ENCODE data around the gene MAST2.

The MAST2 gene

GRCh38 chr1:46065405-46065804 is 262.0 kb downstream of the MAST2 start:
- no peak for DNase-seq (ENCODE audit: low read depth)

- DNase-seq (ENCODE audit: low read depth) = no peak
Observed at GRCh38 chr1:46067652-46068051, 264.2 kb downstream of the MAST2 start.

GRCh38 chr1:46068525-46068924 is 265.1 kb downstream of the MAST2 start:
- no peak for DNase-seq (ENCODE audit: low read depth)

- DNase-seq (ENCODE audit: low read depth) = no peak
Observed at GRCh38 chr1:46070164-46070814, 266.9 kb downstream of the MAST2 start.

DNA sequence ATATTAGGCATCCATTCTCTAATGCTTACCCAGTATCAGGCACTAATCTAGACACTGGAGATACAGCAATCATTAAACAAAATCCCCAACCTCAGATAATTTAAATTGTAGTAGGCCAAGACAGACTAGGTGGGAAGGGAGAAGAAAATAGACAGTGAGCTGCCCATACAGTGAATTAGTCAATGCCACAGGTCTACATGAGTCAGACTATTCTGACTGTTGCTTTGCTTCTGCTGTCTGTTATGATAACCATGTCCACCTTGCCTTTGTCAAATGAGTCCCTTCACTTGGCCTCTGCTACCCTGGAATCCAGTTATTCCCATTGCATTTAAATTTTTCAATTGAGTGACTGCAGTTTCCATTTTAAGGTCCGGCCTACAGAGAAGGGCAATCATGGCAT is 269.6 kb downstream of the MAST2 start:
- no peak for DNase-seq (ENCODE audit: low read depth)

DNA sequence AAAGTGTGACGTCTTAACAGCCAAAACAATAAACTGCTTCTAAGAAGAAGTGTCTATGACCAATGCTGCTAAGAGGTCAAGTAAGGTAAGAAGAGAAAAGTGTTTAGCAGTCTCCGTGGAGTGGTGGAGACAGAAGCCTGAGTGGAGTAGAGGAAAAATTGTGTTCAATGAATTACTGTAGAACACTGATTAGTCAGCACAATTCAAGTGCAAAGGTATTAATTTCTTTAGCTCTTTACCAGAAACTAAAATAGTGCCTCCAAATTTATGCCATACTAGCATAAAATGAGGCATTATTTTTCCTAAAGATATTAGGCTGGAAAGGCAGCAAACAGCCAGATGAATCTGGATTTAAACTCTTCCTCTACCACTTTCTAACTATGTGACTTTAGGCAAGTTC is 272.9 kb downstream of the MAST2 start:
- no peak for DNase-seq (ENCODE audit: low read depth)

DNA sequence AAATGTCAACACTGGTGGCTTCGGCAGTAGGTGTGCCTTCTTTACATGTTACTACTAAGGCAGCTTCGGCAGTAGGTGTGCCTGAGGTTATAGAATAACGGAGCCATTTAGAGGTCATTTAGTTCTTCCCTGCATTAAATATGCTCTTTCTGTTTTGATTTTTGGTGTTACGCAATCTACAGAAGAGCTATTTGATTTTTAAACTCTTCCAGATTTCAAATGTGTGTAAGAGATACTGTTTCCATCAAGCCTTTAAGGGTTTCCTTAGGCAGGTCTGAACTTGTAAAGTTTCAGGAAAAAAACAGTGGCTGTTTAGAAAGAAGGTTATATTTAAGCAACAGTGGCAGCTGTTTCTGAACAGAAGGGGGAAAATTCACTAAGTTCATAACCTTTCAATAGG is 274.2 kb downstream of the MAST2 start:
- DNase-seq (ENCODE audit: low read depth) = no peak

- DNase-seq (ENCODE audit: low read depth) = no peak
Observed at GRCh38 chr1:46080257-46080656, 276.8 kb downstream of the MAST2 start.

DNA sequence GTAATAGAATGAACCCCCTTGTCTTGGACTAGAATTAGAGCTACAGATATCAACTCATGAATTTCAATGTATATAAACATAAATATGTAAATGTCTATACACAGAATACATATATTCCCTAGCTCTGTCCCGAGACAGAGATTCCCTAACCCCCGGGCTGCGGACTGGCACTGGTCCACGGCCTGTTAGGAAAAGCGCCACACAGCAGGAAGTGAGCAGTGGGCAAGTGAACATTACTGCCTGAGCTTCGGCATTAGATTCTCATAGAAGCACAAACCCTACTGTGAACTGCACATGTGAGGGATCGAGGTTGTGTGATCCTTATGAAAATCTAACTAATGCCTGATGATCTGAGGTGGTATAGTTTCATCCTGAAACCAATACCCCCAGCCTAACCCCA is 277.8 kb downstream of the MAST2 start:
- DNase-seq (ENCODE audit: low read depth) = no peak

DNA sequence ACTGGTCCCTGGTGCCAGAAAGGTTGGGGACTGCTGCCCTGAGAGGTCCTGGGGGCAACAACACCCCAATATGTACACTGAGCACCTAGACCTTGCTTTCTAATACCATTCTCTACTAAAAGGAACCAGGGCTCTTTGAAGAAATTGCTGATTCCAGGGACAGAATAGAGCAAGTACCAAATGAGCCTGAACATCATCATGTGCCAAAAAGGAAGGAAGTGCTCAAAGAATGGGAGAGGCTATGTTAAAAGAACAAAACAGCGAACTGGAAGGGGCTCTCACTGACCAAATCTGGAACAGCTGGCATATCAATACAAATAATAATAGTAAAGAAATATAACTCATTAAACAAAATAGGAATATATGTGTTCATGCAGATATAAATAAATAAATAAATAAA is 278.2 kb downstream of the MAST2 start:
- DNase-seq (ENCODE audit: low read depth) = no peak

GRCh38 chr1:46083579-46083978 is 280.2 kb downstream of the MAST2 start:
- DNase-seq (ENCODE audit: low read depth) = no peak

- DNase-seq (ENCODE audit: low read depth) = no peak
Observed at GRCh38 chr1:46084553-46085451, 281.4 kb downstream of the MAST2 start.
